ENCODE measurements around the gene PSPN. TPM values are rescaled to one million over a fixed set of nuclear protein-coding genes. Genes with fewer than 3 reads are reported as not detected.

Gene PSPN
- total RNA-seq, 1 experiment from 2014 or later: 3.4 TPM

DNA sequence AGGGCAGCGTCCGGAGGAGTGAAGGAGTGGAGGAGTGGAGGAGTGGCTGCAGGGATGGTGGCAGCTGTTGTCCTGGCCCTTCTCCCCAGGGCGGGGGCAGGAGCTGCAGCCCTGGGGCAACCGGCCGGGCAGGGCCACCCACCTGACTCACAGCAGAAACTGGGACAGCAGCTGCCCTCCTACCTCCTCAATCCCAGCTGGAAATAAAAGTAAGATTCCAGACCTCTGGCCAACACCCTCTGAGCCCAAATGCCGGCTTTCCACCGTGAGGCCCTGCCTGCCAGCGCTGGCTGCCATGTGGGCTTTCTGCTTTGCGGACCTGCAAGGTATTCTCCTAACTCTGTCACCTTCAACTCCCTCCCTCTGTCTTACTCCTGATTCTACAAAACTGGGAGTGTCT lies 17.7 kb downstream of the PSPN start:
- ChIA-PET POLR2A (no interaction called here), RAD21 (ENCODE audit: low non-redundant PET in 1 of 2, low total read pairs in 2 of 2, uncharacterized antibody in 2 of 2, unreplicated experiment in 2 of 2) (no interaction called here), CTCF (interaction anchor here (0.6 kb wide), 2 partner anchors 159 to 173 kb away, joined by 3 read pairs; no protein-coding TSS in a partner anchor)
- Histone ChIP-seq H3K9ac (ENCODE audit: low read length) (no peak overlapping the region), H3K27ac (ENCODE audit: low read depth, low read length) (no peak overlapping the region), H3K9me3 (ENCODE audit: control insufficient read depth in 1 of 2, insufficient read depth in 1 of 2, low read depth in 1 of 2, low read length in 2 of 2) (no peaks in the 10 kb centered on the region), H3K4me1 (ENCODE audit: control insufficient read depth in 1 of 2, insufficient read depth in 2 of 2, low read length in 2 of 2) (peaks cover 0 to 22% of the 10 kb centered on the region in 2 experiments), H3K27me3 (ENCODE audit: insufficient read depth, low read length) (no peaks in the 10 kb centered on the region), H3K79me2 (ENCODE audit: insufficient read depth, low read length) (peaks cover 13% of the 10 kb centered on the region; the same call in 1 of the 2 replicates), H3K9me2 (ENCODE audit: insufficient read depth) (no peaks in the 10 kb centered on the region), H4K20me1 (ENCODE audit: insufficient read depth) (no peaks in the 10 kb centered on the region), H3K4me2 (ENCODE audit: low read length) (no peak overlapping the region), H3K36me3 (ENCODE audit: control insufficient read depth in 1 of 2, insufficient read depth in 2 of 2, low read length in 2 of 2) (no peaks in the 10 kb centered on the region), H3K4me3 (replicated peaks in 1 of 2; ENCODE audit: low read depth in 1 of 2, low read length in 2 of 2) (no peak overlapping the region), H2AFZ (ENCODE audit: low read depth, low read length, poor library complexity, severe bottlenecking) (no peak overlapping the region)
- ATAC-seq: no peak
- DNase-seq (ENCODE audit: low read depth, low spot score): no peak
- intact Hi-C loops (cut with micrococcal nuclease): no loop called here
- no peak for TF ChIP-seq EZH2 (IDR thresholded peaks at IDR 0.05)
- TF ChIP-seq, protein P1, sequence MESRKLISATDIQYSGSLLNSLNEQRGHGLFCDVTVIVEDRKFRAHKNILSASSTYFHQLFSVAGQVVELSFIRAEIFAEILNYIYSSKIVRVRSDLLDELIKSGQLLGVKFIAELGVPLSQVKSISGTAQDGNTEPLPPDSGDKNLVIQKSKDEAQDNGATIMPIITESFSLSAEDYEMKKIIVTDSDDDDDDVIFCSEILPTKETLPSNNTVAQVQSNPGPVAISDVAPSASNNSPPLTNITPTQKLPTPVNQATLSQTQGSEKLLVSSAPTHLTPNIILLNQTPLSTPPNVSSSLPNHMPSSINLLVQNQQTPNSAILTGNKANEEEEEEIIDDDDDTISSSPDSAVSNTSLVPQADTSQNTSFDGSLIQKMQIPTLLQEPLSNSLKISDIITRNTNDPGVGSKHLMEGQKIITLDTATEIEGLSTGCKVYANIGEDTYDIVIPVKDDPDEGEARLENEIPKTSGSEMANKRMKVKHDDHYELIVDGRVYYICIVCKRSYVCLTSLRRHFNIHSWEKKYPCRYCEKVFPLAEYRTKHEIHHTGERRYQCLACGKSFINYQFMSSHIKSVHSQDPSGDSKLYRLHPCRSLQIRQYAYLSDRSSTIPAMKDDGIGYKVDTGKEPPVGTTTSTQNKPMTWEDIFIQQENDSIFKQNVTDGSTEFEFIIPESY (IDR thresholded peaks at IDR 0.05; ENCODE audit: extremely low read depth, insufficient replicate concordance, low read length): no peak
- no peak for TF ChIP-seq FOSL1 (IDR thresholded peaks at IDR 0.05; ENCODE audit: low read depth)
- BruUV-seq (replicated peaks): no TSS peak

- no peaks in the 10 kb centered on the region for H3K27me3 ChIP-seq (ENCODE audit: insufficient read depth, low read length)
- no peak overlapping the region for H3K4me3 ChIP-seq (replicated peaks in 1 of 2; ENCODE audit: low read depth in 1 of 2, low read length in 2 of 2)
- H4K20me1 ChIP-seq (ENCODE audit: insufficient read depth): no peaks in the 10 kb centered on the region
- peaks cover 0 to 14% of the 10 kb centered on the region in 2 experiments; a peak in 3 of 4 replicates for H3K4me1 ChIP-seq (ENCODE audit: control insufficient read depth in 1 of 2, insufficient read depth in 2 of 2, low read length in 2 of 2)
- peaks cover 0 to 6% of the 10 kb centered on the region in 2 experiments; a peak in 1 of 4 replicates for H3K9me3 ChIP-seq (ENCODE audit: control insufficient read depth in 1 of 2, insufficient read depth in 1 of 2, low read depth in 1 of 2, low read length in 2 of 2)
- ChIA-PET CTCF (no interaction called here), POLR2A (no interaction called here), RAD21 (ENCODE audit: low non-redundant PET in 1 of 2, low total read pairs in 2 of 2, uncharacterized antibody in 2 of 2, unreplicated experiment in 2 of 2) (no interaction called here)
- DNase-seq (ENCODE audit: low read depth, low spot score): no peak
- no peak overlapping the region for H3K4me2 ChIP-seq (ENCODE audit: low read length)
- H2AFZ ChIP-seq (ENCODE audit: low read depth, low read length, poor library complexity, severe bottlenecking): no peak overlapping the region
- no peak for ATAC-seq
- H3K9ac ChIP-seq (ENCODE audit: low read length): no peak overlapping the region
- no peaks in the 10 kb centered on the region for H3K36me3 ChIP-seq (ENCODE audit: control insufficient read depth in 1 of 2, insufficient read depth in 2 of 2, low read length in 2 of 2)
- no peaks in the 10 kb centered on the region for H3K9me2 ChIP-seq (ENCODE audit: insufficient read depth)
- no TSS peak for BruUV-seq (replicated peaks)
- no peak overlapping the region for H3K27ac ChIP-seq (ENCODE audit: low read depth, low read length)
- H3K79me2 ChIP-seq (ENCODE audit: insufficient read depth, low read length): peaks cover 5% of the 10 kb centered on the region; the same call in 1 of the 2 replicates
- intact Hi-C loops (cut with micrococcal nuclease): no loop called here
- TF ChIP-seq EZH2phosphoT487 (IDR thresholded peaks at IDR 0.05; ENCODE audit: borderline replicate concordance) (no peak), FOSL1 (IDR thresholded peaks at IDR 0.05; ENCODE audit: low read depth) (no peak), SIN3A (IDR thresholded peaks at IDR 0.05; ENCODE audit: low read depth) (no peak), POLR2A (IDR thresholded peaks at IDR 0.05; ENCODE audit: borderline replicate concordance, extremely low read depth, insufficient read depth, insufficient read length) (no peak), CTCF (IDR thresholded peaks at IDR 0.05 in 2 of 3, conservative IDR thresholded peaks at IDR 0.05 in 1 of 3; ENCODE audit: borderline replicate concordance in 1 of 3, insufficient read depth in 1 of 3, low read depth in 2 of 3, low read length in 2 of 3) (no peak), MAX (IDR thresholded peaks at IDR 0.05) (no peak), POLR2AphosphoS5 (IDR thresholded peaks at IDR 0.05; ENCODE audit: low read depth, low read length) (no peak), EGR1 (IDR thresholded peaks at IDR 0.05; ENCODE audit: low read depth) (no peak), CBX3 (IDR thresholded peaks at IDR 0.05; ENCODE audit: low read depth) (no peak), EZH2 (IDR thresholded peaks at IDR 0.05) (no peak), RAD21 (IDR thresholded peaks at IDR 0.05; ENCODE audit: low read depth) (no peak)
- TF ChIP-seq, protein P2, sequence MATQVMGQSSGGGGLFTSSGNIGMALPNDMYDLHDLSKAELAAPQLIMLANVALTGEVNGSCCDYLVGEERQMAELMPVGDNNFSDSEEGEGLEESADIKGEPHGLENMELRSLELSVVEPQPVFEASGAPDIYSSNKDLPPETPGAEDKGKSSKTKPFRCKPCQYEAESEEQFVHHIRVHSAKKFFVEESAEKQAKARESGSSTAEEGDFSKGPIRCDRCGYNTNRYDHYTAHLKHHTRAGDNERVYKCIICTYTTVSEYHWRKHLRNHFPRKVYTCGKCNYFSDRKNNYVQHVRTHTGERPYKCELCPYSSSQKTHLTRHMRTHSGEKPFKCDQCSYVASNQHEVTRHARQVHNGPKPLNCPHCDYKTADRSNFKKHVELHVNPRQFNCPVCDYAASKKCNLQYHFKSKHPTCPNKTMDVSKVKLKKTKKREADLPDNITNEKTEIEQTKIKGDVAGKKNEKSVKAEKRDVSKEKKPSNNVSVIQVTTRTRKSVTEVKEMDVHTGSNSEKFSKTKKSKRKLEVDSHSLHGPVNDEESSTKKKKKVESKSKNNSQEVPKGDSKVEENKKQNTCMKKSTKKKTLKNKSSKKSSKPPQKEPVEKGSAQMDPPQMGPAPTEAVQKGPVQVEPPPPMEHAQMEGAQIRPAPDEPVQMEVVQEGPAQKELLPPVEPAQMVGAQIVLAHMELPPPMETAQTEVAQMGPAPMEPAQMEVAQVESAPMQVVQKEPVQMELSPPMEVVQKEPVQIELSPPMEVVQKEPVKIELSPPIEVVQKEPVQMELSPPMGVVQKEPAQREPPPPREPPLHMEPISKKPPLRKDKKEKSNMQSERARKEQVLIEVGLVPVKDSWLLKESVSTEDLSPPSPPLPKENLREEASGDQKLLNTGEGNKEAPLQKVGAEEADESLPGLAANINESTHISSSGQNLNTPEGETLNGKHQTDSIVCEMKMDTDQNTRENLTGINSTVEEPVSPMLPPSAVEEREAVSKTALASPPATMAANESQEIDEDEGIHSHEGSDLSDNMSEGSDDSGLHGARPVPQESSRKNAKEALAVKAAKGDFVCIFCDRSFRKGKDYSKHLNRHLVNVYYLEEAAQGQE (IDR thresholded peaks at IDR 0.05; ENCODE audit: low read depth): no peak
Observed at GRCh38 chr19:6357174-6357573, 18.6 kb downstream of the PSPN start.
